HG02973 (cell line): ENCODE data around the gene CHD6.

Source experiments
- ATAC-seq: cut with Tn5 transposase; IDR thresholded peaks from one replicate; pipeline ENCODE4 v1.9.1; 2021; ENCODE audit warnings: moderate library complexity; ENCODE audit not compliant: unreplicated experiment

The CHD6 gene

GRCh38 chr20:41592516-41593216 lies 25.5 kb downstream of the CHD6 start:
- no peak for ATAC-seq

GRCh38 chr20:41587956-41588355 lies 30.2 kb downstream of the CHD6 start:
- no peak for ATAC-seq

GRCh38 chr20:41587523-41587922 lies 30.7 kb downstream of the CHD6 start:
- ATAC-seq = no peak

- ATAC-seq = no peak
Measured at GRCh38 chr20:41586772-41587171, 31.4 kb downstream of the CHD6 start.

- no peak for ATAC-seq
Measured at GRCh38 chr20:41580350-41580749, 37.8 kb downstream of the CHD6 start.

GRCh38 chr20:41577129-41578009 lies 40.8 kb downstream of the CHD6 start:
- no peak for ATAC-seq

- ATAC-seq = no peak
Measured at GRCh38 chr20:41575412-41575811, 42.8 kb downstream of the CHD6 start.

- ATAC-seq = no peak
Measured at GRCh38 chr20:41574802-41575389, 43.3 kb downstream of the CHD6 start.

- no peak for ATAC-seq
Measured at GRCh38 chr20:41573955-41574354, 44.2 kb downstream of the CHD6 start.

GRCh38 chr20:41572010-41572572 lies 46.1 kb downstream of the CHD6 start:
- ATAC-seq = no peak

GRCh38 chr20:41571006-41571405 lies 47.2 kb downstream of the CHD6 start:
- no peak for ATAC-seq

GRCh38 chr20:41570557-41570956 lies 47.6 kb downstream of the CHD6 start:
- ATAC-seq = no peak

- ATAC-seq = no peak
Measured at GRCh38 chr20:41567615-41568014, 50.6 kb downstream of the CHD6 start.

- no peak for ATAC-seq
Measured at GRCh38 chr20:41566896-41567527, 51.2 kb downstream of the CHD6 start.

- no peak for ATAC-seq
Measured at GRCh38 chr20:41563087-41563486, 55.1 kb downstream of the CHD6 start.

- no peak for ATAC-seq
Measured at GRCh38 chr20:41560970-41561369, 57.2 kb downstream of the CHD6 start.

- ATAC-seq = no peak
Measured at GRCh38 chr20:41559658-41560057, 58.5 kb downstream of the CHD6 start.

GRCh38 chr20:41553142-41553879 lies 64.9 kb downstream of the CHD6 start:
- no peak for ATAC-seq

- no peak for ATAC-seq
Measured at GRCh38 chr20:41552295-41553068, 65.7 kb downstream of the CHD6 start.
